Amniotic epithelial cell (primary cell): ENCODE measurements around the gene RHEBL1.
A peak's percentile ranks its signal among the peaks of the same experiment; 100 is the strongest.
"Not testable (repeated sequence)": the region's sequence is repeated elsewhere in the genome, so short reads cannot be mapped to it uniquely, and the experiment has no call there.

Experiments used
- DNase-seq: peaks from one replicate; pipeline ENCODE4 v3.0.0-alpha.2; 2010; ENCODE audit warnings: low read depth

The RHEBL1 gene

DNA sequence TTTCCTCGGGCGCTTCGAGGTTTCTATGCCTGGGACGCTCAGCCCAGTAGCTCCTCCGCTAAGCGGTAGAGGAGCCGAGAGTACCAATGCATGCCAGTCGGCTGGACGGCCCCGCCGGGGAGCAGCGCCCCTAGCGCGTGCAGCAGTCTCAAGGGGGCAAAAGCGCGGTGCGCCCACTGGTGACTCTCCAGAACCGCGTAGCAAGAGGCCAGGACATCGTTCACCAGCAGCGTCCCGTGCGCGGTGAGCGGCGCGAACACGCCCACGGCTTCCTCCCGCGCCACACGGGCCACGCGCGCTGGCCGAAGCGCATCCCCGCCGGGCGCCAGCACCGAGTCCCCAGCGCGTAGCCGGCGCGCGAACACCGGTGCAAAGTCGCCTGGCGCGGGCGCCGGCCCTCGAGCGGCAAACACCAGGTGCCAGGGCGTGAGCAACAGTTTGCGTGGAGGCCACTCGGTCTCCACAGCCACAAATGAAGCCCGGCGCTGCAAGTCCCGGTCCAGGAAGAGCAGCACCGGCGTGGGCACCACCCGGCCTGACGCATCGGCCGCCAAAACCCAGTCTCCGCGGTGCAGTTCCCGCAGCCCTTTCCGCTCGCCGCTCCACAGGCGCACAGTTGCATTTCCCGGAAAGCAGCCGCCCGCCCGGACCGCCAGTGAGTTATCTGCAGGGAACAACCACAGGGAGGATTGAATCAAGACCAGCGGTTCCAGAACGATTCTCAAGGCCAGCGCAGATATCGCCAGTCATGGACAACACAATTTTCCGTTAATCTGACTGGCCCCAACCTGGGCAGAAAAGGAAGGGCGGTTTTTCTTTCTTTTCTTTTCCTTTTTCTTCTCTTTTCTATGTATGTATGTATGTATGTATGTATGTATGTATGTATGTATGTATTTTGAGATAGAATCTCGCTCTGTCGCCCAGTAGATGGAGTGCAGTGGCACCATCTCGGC lies 20.3 kb upstream of the RHEBL1 start:
- peak; percentile 67 for DNase-seq

DNA sequence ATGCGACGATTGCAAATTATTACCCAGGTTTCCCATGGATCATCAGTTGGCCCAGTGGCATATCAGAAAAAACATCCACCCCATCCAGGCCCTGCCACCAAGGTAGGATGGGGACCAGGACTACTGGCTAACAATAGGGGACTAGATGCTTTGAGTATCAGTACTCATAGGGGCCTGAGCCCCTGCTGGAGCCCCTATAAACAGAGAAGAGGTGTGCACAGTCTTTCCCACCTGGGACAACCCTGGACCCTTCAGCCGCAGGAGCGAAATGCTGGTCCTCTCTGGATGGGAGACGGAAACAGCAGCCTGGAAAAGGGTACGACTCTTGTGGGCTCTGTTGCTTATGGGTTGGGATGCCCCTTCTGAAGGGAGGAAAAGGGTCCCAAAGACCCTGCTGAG lies 19.2 kb upstream of the RHEBL1 start:
- DNase-seq = no peak

DNA sequence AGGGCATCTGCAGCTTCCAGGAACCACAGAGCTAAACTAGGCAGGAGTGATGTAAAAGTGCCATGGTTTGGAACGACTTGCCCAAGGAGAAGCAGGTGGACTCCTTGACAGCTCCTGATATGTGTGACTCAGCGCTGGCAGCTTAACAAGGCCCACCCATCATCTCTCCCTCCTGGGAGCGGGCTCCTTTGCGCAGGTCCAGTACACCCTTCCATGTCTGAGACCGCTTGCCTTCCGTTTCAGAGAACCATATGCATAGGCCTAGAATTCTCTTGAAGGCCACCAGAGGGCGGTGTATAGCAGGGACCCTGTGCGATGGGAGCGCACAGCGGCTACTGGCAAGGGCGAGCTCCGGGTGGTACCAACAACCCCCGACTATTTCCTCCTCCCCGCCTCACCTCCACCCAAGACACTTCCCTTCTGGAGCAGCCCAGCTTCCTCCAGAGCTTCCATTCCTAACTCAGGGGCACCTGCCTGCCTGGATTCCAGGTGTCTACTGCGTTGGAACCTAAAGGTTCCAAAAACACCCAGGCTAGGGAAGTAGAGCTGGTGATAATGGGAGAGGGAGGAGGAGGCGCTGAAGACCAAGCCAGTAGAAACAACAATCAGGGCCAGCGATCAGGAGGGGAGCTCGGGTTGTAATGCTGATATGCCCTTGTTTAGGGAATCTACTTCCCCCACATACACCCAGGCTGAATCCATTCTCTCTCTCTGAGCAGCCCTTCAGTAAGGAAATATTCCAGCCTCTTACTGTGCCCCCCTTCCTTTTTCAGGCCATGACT lies 18.6 kb upstream of the RHEBL1 start:
- DNase-seq = peak; percentile 95

DNA sequence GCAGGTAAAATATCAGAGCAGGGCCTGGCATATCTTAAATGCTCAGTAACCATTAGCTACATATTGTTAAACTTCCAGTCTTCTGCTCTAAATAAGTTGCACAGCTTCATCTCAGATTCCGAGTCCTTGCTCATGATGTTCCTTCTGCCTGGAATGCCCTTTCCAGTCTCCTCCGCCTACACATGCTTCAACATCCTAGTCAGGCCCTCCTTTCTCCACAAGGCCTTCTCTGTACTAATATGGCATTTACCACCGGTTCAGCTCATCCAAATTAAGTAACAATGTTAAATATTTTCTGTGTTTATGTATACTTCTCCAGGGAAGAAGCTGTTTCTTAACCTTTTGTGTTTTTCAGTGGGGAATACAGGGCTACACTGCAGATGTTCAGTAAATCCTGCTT lies 16.3 kb upstream of the RHEBL1 start:
- peak; percentile 80 for DNase-seq

DNA sequence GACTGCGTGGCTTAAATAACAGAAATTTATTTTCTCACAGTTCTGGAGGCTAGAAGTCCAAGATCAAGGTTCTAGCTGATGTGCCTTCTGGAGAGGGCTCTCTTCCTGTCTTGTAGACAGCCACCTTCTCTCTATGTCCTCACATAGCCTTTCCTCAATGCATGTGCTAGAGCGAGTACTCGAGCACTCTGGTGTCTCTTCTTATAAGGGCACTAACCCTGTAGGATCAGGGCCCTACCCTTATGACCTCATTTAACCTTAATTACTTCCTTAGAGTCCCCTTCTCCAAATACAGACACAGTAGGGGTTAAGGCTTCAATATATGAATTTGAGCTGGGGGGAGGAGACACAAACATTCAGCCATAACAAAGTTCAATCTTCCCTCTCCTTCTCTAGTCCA lies 14.7 kb upstream of the RHEBL1 start:
- DNase-seq = no peak

DNA sequence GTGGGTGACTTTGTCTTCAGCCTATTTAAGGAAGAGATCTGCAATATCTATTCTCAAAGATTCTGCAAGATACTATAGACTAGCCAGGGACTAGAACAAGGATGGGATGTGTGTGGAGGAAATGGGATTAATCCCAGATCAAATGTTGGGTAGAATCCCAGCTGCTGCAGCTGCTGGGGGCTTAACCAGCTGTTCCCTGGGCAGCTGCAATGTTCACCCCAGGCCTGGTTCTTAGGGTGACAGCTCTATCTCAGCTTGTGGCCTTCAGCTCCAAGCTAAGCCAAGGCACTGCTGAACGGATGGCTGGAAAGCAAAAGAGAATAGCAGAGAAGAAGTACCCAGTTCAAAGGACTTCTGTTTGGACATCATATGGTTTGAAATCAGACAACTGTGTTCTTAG lies 10.0 kb upstream of the RHEBL1 start:
- no peak for DNase-seq

DNA sequence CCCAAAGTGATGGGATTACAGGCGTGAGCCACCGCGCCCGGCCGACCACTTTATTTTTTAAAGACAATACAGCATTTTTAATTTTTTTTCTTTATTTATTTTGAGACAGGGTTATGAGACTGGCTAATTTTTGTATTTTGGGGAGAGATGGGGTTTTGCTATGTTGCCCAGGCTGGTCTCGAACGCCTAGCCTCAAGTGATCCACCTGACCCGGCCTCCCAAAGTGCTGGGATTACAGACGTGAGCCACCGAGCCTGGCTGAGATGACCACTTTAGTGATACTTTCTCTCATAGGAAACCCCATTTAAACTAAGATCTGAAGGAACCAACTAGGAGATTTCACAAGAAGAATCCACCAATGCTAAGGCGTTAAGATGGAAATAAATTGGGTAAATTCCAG lies 1.2 kb upstream of the RHEBL1 start:
- no peak for DNase-seq

DNA sequence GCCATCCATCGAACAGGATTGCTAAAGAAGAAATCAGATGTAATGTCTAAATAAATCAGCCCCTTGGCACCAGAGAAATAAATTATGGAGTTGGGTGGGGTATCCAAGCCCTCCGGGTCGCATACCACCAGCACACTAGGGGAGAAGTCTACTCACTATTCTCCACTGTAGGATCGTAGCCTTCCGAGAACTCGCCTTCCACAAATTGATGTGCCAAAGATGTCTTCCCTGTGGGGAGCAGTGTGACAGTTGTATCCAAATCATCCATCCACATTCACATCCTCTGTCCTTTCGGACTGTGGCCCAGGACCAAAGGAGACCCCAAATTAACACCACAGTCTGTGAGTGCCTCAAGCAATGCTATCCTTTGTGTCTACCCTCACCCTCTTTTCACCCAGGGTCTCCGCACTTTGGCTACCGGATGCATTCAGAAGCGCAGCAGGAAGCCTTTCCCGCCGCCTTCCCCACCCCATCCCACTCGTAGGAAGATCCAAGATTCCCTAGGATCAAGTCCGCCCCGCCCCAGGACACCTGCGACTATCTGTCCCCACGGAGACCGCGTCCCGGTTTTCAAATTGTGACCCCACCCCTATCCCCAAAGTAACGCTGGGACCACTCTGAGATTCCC lies 786 bp downstream of the RHEBL1 start:
- no peak for DNase-seq

DNA sequence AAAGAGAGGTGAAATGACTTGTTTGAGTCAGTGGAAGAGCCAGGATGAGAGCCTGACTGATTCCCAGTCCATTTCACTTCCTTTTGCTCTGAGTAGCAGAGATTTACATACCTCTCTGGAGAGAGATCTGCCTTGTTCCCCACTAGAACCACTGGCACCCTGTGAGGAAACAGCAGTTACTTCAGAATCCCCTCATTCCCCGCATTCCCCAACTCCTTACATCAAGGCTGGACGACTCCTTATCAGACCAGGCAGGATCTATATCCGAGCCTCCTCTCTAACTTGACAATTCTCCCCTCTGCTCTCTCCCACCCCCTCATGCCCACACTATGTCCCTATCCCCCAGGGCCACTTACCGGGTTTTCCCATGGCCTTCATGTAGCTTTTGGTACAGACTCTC lies 3.7 kb downstream of the RHEBL1 start:
- DNase-seq = no peak

DNA sequence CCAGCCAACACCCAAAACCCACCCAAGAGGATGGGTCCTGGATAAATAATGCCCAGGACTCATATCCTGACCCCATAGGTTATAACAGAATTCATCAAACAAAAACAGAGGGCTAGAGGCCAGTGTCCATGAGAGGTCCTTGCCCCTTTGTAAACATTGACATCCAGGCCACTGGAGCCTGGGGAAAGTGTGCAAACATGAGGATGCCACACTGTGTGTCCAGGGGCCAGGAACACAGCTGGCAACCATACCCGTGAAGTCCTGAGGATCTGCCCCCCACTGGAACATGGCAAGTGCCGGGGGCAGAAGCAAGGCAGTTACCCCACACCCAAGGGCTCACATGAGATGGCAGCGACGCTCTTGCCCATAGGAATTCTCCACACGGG lies 5.0 kb downstream of the RHEBL1 start:
- DNase-seq = no peak

DNA sequence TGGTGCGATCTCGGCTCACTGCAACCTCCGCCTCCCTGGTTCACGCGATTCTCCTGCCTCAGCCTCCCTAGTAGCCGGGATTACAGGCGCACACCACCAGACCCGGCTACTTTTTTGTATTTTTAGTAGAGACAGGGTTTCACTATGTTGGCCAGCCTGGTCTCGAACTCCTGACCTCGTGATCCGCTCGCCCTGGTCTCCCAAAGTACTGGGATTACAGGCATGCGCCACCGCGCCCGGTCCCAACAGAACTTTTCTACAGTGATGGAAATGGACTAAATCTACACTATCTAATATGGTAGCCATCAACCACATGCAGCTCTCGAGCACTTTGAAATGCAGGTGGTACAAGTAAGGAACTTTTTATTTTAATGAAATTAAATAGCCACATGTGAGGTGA lies 7.9 kb downstream of the RHEBL1 start:
- DNase-seq = not testable (repeated sequence)

DNA sequence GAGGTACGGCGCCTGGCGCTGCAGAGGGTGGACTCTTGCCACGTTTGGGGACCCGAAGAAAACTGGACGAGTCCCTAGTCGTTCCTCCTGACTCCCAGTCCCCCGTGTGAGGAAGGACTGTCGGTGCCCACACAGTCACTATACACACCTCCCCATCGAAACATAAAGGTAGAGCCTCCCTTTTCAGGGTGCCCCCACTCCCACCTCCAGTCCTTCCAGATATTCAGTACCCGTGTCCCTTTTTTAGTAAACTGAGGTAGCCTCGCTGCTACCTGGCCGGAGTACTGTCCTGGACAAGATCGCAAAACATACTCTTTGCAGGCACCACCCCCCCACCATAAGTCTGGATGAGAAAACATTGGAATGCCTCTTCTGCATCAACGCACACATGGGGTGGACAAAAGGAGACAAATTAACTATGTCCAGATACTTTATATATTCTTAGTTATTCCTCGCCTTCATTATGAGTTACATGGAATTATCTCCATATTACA lies 8.6 kb downstream of the RHEBL1 start:
- no peak for DNase-seq

DNA sequence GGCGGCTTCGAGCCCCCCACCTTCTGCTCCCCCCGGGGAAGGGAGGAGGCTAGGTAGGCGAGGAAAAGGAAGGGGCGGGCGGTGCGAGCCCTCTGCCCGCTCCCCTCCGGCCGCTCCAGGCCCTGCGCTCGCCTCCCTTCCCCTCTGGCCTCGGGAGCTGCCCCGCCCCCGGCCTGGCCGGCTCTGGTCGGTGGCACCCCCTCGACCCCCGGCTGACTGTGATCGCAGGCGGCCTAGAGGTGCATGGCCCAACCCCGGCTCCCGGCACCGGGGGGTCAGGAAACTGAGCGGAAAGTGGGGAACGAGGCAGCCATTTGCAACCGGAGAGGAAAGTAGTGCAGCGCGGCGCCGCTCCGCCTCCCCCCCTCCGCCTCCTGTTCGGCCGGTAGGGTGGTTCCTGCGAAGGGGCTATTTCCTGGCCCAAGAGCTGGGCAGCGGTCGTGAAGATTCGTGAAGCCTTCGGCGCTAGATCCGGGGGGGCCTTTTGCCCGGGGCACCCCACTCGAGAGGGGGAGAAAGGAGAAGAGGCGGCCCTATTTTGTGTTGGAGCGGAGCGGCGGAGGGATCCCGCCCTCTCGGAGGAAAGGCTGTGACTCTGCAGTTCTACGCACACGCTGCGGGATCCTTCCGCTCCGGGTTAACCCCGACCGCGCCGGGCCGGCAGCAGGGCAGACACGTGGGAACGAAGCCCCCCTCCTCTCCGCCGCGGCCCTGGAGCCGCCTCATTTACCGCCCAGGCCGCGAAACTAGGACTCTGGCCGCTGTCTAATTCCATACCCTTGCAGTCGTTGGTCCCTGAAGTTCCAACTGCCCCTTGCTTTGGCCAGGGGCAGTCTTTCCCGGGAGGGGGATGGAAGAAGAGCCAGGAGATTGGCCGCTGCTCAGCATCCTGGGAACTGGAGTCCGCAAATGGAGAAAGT lies 9.3 kb downstream of the RHEBL1 start, which contains the start of gene KMT2D:
Gene KMT2D (minus strand): TSS at position 558 of the 920 bp plus-strand sequence. CDS start 5,470 bp downstream, outside the sequence.
- peak; percentile 96 for DNase-seq

DNA sequence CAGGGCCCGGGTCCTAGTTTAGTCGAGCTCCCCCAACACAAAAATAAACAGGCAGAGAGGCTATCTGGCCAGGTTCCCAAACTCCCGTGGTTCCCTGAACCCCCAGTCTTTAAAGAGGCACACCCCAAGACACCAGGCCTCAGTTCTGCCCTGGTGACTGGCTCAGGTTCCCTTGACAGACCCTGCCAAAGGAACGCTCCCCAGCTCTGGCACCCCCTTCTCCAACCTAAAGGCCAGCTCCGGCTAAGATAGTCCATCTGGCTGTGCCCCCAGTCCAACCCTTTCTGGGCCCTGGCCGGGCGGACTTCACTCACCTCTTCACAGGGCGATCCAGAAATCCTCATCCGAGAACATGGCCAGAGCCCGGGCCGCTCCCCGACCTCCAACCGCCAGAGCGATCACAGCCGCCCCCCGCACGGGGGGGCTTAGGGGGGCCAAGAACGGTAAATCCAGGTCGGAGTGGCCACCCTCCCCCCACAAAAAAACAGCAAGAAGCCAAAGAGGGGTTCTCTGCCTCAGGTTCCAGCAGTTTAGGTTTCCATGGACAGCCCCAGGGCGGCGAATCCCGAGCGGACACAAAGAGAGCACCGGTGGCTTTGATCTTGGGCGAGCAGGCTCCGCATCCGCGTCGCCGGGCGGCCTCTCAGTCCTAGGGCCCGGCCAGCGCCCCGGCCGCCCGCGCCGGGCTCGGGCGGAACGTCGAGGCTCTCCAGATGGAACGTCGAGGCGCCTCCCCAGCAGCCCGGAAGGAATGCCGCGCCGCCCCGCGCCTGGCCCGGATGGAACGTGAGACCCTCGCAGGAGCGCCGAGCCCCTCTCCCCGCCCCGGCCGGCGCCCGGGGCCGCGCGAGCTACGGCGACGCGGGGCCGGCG lies 10.2 kb downstream of the RHEBL1 start:
- DNase-seq = peak; percentile 16

DNA sequence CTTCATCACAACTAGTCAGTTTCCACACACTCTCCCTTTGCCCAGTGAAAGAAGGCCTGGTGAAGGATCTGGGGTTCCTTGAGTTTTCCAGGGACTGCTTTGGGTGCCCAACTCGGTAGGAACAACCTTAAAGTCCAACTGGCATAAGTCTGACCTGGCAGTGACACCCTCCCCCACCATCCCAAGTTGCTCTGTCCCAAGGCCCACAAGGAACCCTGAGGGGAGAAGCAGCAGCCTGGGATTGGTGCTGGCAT lies 10.8 kb downstream of the RHEBL1 start:
- DNase-seq = no peak

DNA sequence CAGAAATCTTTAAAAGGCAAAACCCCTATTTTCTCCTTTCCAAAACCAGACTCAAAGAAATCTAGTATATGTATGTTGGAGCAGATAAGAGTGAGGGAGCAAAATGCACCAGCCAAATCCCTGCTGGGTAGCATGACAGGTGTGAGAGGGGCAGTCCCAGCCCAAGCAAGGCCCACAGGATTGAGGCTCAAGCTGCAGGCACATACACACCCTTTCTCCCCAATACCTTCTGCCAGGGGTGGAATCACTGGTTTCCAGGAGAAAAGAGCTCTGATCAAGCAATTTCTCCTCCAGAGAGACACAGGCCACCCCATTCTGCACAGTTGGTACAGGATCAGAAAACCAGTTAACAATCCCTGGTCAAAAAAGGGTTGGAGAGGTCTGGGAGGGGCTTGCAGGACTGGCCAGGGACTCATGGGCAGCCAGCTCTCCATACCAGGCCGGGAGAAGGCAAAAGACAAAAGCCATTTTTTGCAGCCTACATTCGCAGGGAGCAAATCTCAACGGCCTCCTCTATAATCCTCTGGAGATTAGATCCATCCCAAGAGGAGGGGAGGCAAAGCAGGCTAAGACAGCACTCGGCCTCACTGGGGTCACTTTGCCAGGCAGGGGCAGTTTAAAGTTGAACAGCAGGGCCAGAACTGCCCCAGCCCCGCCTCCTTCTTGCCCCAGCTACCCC lies 11.3 kb downstream of the RHEBL1 start:
- DNase-seq = no peak

DNA sequence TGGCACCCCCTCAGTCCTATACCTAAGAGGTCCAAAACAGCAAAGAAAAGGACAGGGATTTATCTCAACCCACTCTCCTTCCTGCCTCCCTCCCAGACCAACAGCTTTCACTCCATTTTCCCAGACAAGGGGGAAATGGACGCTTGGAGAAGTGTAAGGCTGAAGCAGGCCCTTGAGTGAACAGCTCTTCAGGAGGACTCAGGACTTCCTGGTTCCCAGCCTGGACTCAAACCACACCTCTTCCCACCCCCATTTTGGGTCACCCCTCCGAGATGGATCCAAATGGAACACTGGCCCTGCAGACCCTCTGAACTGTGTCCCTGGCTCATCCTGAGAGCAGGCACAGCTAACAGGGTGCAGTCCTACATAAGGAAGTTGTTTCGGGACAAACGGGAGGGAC lies 11.9 kb downstream of the RHEBL1 start:
- no peak for DNase-seq

DNA sequence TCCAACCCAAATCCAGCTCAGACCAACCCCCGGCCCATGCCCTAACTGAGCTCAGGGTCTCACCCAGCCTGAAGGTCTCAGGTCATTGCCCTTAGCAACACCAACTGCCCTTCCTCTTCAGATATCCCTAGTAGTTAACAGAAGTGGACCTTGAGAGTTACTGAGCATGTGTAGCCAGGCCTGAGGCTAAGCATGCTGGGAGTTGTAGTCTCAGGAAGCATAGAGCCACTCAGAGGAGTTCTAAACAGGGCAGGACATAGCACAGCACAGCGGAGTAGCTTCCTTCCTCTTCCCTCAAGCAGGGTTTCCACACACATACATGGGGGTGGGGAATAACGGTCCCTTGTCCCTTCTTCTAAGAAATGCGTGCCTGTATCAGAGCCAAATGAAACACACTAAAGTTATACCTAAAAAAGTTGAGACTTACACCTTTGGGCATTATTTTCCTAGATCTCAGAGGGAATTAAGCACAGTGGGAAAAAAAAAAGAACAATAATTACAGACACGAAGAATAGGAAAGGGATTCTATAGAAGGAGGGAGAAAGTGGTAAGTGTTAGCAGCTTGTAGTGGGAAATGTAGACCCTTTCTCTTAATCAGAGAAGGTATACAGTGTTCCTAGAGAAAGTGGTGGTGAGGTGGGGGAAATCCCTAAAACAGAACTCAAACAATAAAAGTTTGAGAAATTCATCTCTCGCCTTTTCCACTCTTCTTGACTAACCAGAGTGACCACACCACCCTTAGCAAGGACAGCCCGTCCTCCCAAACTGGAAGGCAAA lies 13.6 kb downstream of the RHEBL1 start:
- DNase-seq = peak; percentile 86

DNA sequence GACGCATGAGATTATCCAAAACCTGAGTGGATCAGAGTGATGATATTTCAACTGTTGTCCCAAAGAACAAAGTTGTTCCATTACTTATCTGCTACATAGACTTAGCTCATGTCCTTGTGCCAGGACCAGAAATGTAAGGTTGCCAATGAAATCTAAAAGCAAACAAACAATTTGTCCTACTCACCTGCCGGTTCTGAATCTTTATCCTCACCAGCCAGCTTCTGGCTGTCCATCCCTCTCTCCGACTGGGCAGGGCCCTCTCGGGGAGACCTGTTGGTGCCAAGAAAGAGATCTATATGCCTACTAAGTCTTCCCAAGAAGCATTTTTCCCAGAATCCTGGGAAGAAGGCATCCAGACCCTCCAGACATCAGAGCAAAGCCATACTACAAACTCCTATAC lies 14.7 kb downstream of the RHEBL1 start:
- no peak for DNase-seq
